D341Med (cell line): ENCODE data around the gene VNN1.
A peak's percentile ranks its signal among the peaks of the same experiment; 100 is the strongest.
"Not testable (repeated sequence)": the region's sequence is repeated elsewhere in the genome, so short reads cannot be mapped to it uniquely, and the experiment has no call there.

Experiments
- DNase-seq: peaks from one replicate; pipeline ENCODE4 v3.0.0; 2012; ENCODE audit warnings: low spot score

The VNN1 gene

DNA sequence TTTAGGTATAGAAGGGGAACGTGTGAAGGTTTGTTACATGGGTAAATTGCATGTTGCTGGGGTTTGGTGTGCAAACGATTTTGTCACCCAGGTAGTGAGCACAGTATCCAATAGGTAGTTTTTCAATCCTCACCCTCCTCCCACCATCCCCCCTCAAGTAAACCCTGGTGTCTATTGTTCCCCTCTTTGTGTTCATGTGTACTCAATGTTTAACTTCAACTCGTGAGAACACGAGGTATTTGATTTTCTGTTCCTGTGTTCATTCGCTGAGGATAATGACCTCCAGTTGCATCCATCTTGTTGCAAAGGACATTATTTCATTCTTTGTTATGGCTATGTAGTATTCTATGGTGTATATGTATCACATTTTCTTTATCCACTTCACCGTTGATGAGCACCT is 11.6 kb upstream of the VNN1 start:
- DNase-seq = no peak

- DNase-seq = no peak
These were observed 6.0 kb upstream of the VNN1 start for GRCh38 chr6:132719736-132720448.

- no peak for DNase-seq
These were observed 2.2 kb upstream of the VNN1 start for GRCh38 chr6:132715881-132716637.

DNA sequence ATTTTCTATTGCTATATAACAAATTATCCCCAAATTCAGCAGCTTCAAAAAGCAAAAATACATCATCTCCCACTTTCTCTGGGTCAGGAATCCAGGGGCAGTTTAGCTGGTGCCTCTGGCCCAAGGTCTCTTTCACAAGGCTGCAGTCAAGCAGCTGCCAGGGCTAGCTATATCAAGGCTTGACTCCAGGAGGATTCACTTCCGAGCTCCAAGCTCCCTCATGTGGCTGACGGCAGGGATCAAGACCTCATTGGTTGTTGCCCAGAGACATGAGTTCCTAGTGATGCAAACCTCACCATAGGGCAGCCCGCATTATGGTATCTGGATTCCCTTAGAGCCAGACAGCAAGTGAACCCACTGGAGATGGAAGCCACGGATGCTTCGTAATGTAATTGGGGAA is 1.3 kb upstream of the VNN1 start:
- DNase-seq = peak; percentile 39

GRCh38 chr6:132714160-132714559 is 305 bp upstream of the VNN1 start:
- DNase-seq = no peak

- no peak for DNase-seq
These were observed 1.5 kb downstream of the VNN1 start for GRCh38 chr6:132712366-132712765.

GRCh38 chr6:132708771-132709170 is 5.1 kb downstream of the VNN1 start:
- DNase-seq = no peak

DNA sequence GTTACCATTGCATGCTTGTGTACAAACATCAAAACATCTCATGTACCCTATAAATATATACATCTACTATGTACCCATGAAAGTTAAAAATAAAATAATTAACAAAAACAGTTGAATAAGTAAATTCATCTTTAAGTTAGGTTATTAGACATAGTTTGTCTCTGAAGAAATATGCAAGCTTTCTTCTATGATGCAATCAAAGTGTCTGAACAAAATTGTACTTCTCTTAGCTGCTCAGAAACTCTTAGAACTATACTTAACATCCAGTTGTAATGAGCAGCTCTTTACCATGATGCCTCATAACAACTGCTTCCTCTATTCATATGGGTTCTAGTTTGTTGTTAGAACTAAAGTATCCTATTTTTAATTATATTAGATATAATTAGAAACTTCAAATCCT is 5.9 kb downstream of the VNN1 start:
- no peak for DNase-seq

DNA sequence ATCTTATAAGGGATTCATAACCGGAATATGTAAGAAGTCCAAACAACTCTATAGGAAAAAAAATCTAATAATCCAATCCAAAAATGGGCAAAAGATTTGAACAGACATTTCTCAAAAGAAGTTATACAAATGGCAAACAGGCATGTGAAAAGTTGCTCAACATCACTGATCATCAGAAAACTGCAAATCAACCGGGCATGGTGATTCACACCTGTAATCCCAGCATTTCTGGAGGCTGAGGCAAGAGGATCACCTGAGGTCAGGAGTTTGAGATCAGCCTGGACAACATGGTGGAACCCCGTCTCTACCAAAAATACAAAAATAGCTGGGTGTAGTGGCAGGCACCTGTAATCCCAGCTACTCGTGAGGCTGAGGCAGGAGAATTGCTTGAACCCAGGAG is 7.1 kb downstream of the VNN1 start:
- DNase-seq = not testable (repeated sequence)

DNA sequence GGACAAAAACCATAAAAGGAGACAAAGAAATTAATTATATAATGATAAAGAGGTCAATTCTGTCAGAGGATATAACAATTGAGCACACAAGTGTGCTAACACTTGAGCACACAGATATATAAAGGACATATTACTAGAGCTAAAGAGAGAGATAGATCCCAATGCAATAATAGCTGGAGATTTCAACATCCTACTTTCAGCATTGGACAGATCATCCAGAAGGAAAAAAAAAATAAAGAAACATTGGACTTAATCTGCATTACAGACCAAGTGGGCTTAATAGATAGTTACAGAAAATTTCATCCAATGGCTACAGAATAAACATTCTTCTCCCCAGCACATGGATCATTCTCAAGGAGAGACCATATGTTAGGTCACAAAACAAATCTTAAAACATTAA is 9.9 kb downstream of the VNN1 start:
- DNase-seq = no peak

- no peak for DNase-seq
These were observed 15.2 kb downstream of the VNN1 start for GRCh38 chr6:132698608-132699007.

- no peak for DNase-seq
These were observed 18.1 kb downstream of the VNN1 start for GRCh38 chr6:132695773-132696172.

DNA sequence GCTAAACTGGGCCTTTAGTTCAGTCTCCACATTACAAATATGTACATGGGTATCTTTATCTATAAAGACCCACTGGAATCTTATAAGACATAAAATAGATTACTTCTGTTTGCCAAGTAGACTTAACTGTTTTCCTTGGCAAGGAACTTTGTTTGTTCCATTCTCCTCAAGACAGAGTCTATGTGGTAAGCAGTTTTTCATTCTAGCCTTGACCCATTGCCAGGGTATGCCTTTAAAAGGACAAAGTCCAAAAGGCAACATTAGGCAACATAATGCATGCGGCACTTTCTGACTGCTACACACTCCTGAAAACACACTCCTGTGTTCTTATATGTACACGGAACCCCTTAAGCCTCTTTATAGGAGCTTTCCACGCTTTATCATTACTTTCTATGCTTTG is 20.4 kb downstream of the VNN1 start:
- DNase-seq = no peak

GRCh38 chr6:132690678-132691077 is 23.2 kb downstream of the VNN1 start:
- DNase-seq = no peak

DNA sequence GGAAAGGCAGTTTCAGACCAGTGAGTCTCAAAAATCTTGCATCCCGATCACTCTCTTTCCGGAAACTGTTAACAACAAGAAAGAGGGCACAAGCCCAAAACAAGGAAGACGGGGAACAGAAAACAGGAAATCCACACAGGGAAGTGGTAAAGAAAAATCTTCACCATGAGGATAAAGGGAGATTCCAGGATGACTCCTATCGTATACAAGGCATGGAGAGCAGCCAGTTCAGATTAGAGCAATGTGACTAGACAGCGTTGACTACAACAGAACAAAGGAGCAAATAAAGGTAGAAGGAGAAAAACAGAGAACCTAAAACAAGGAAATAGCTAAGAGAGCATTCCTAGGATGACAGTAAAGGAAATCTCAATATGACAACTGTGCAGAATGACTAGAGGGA is 26.5 kb downstream of the VNN1 start:
- no peak for DNase-seq

GRCh38 chr6:132686531-132686930 is 27.3 kb downstream of the VNN1 start:
- no peak for DNase-seq

GRCh38 chr6:132685009-132685408 is 28.8 kb downstream of the VNN1 start:
- no peak for DNase-seq

DNA sequence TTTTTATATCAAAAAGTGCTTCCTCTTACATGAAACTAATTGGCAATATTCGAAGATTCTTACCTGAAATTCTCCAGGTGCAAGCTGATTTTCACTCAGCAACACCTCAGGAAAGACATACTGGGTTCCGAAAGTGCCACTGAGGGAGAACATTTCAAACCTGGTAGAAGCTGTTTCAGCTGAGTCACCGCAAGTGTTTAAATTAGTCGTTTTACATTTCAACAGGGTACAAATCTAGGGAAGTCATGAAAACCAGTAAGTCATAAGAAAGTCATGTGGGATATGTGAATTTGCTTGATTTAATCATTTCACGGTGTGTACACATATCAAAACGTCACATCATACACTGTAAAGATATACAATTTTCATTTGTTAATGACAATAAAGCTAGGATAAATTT is 29.6 kb downstream of the VNN1 start:
- DNase-seq = no peak

GRCh38 chr6:132683543-132683942 is 30.3 kb downstream of the VNN1 start:
- no peak for DNase-seq

- DNase-seq = not testable (repeated sequence)
These were observed 34.8 kb downstream of the VNN1 start for GRCh38 chr6:132679094-132679493.

- no peak for DNase-seq
These were observed 38.1 kb downstream of the VNN1 start for GRCh38 chr6:132675749-132676148.

GRCh38 chr6:132675002-132675401 is 38.9 kb downstream of the VNN1 start:
- no peak for DNase-seq

GRCh38 chr6:132673376-132674094 is 40.3 kb downstream of the VNN1 start:
- DNase-seq = no peak
